ENCODE data around the gene LIMD2.

The LIMD2 gene

GRCh38 chr17:63685041-63685440 is 14.9 kb downstream of the LIMD2 start:
- DNase-seq (ENCODE audit: low spot score) = no peak
- TF ChIP-seq CTCF (IDR thresholded peaks at IDR 0.05; ENCODE audit: borderline replicate concordance, control extremely low read depth, extremely low read depth, insufficient read depth, missing control alignments) = no peak
- in situ Hi-C loops (cut with MboI; ENCODE audit: low sequenced_read_pairs, unreplicated experiment) = no loop called here

- TF ChIP-seq CTCF (IDR thresholded peaks at IDR 0.05; ENCODE audit: borderline replicate concordance, control extremely low read depth, extremely low read depth, insufficient read depth, missing control alignments) = no peak
- in situ Hi-C loops (cut with MboI; ENCODE audit: low sequenced_read_pairs, unreplicated experiment) = no loop called here
- no peak for DNase-seq (ENCODE audit: low spot score)
These were observed 16.9 kb downstream of the LIMD2 start for GRCh38 chr17:63682981-63683380.

GRCh38 chr17:63682441-63682840 is 17.5 kb downstream of the LIMD2 start:
- no peak for DNase-seq (ENCODE audit: low spot score)
- TF ChIP-seq CTCF (IDR thresholded peaks at IDR 0.05; ENCODE audit: borderline replicate concordance, control extremely low read depth, extremely low read depth, insufficient read depth, missing control alignments) = no peak
- in situ Hi-C loops (cut with MboI; ENCODE audit: low sequenced_read_pairs, unreplicated experiment) = no loop called here

- in situ Hi-C loops (cut with MboI; ENCODE audit: low sequenced_read_pairs, unreplicated experiment) = no loop called here
- no peak for TF ChIP-seq CTCF (IDR thresholded peaks at IDR 0.05; ENCODE audit: borderline replicate concordance, control extremely low read depth, extremely low read depth, insufficient read depth, missing control alignments)
- no peak for DNase-seq (ENCODE audit: low spot score)
These were observed 18.4 kb downstream of the LIMD2 start for GRCh38 chr17:63681530-63681929.

- DNase-seq (ENCODE audit: low spot score) = no peak
- in situ Hi-C loops (cut with MboI; ENCODE audit: low sequenced_read_pairs, unreplicated experiment) = no loop called here
- TF ChIP-seq CTCF (IDR thresholded peaks at IDR 0.05; ENCODE audit: borderline replicate concordance, control extremely low read depth, extremely low read depth, insufficient read depth, missing control alignments) = no peak
These were observed 19.2 kb downstream of the LIMD2 start for GRCh38 chr17:63680700-63681099.

GRCh38 chr17:63679214-63679613 is 20.7 kb downstream of the LIMD2 start:
- DNase-seq (ENCODE audit: low spot score) = no peak
- in situ Hi-C loops (cut with MboI; ENCODE audit: low sequenced_read_pairs, unreplicated experiment) = no loop called here
- no peak for TF ChIP-seq CTCF (IDR thresholded peaks at IDR 0.05; ENCODE audit: borderline replicate concordance, control extremely low read depth, extremely low read depth, insufficient read depth, missing control alignments)

GRCh38 chr17:63676584-63676983 is 23.3 kb downstream of the LIMD2 start:
- in situ Hi-C loops (cut with MboI; ENCODE audit: low sequenced_read_pairs, unreplicated experiment) = no loop called here
- TF ChIP-seq CTCF (IDR thresholded peaks at IDR 0.05; ENCODE audit: borderline replicate concordance, control extremely low read depth, extremely low read depth, insufficient read depth, missing control alignments) = no peak
- no peak for DNase-seq (ENCODE audit: low spot score)
